ENCODE data around the gene SHROOM3.

The SHROOM3 gene

GRCh38 chr4:76654084-76654483 is 219.1 kb downstream of the SHROOM3 start:
- DNase-seq (ENCODE audit: low spot score) = no peak
- no peak for TF ChIP-seq CTCF (IDR thresholded peaks at IDR 0.05; ENCODE audit: extremely low read depth, missing control alignments)

DNA sequence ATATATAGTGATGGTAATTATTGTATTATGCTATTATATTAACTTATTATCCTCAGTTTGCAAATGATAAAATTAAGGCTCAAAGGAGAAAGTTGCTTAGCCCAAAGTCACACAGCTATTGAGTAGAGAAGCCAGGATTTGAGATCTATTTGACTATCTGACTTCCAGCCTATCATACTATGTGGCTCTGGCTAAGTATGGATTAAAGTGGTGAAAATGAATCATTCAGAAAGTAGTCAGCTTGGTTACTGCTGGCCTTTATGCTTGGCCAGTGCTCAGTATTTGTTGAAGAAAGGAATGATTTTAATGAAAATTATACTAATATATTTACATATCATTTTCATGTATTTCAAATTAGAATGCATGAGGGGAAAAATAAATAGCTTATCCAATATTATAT is 219.8 kb downstream of the SHROOM3 start:
- no peak for TF ChIP-seq CTCF (IDR thresholded peaks at IDR 0.05; ENCODE audit: extremely low read depth, missing control alignments)
- DNase-seq (ENCODE audit: low spot score) = no peak

DNA sequence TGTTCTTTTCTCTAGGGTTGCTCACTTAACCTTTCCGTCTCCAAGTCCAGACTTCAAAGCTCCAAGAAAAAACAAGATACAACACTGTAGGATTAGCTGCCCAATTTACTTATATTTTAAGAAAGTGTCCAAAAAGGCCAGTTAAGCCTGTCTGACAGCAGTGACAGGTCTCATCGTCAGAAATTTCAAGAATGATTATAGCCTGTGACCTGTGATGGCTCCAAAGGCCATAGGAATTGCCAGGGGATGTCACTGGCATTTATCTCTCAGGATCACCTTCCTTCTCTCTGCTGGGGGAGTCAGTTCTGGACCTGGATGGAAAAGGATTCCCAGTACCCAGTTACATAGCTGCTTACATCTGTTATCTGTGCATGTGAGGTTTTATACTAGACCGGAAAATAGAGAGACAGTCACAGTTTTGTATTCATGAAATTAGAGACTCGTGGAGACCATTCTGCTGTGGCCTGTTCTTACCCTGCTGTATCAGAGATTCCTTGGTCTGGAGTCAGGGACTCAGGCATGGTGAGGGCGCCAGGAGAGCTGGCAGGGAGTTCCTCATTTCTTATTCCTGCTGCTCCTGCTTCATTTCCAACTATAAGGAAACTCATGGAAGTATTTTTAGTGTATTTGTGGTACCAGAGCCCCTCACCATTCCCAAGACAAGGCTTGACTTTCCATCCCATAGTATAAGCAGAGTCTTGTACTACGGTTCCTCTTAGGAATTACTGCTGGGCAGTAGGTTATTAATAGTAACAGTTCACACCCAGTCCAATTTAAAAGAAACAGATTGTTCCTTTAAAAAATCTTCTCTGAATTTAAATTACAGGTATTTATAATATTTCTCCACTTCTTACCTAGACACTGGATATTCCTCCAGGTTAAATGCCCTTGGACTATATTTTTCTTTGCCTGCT is 220.8 kb downstream of the SHROOM3 start:
- TF ChIP-seq CTCF (IDR thresholded peaks at IDR 0.05; ENCODE audit: extremely low read depth, missing control alignments) = no peak

GRCh38 chr4:76657443-76657842 is 222.4 kb downstream of the SHROOM3 start:
- no peak for TF ChIP-seq CTCF (IDR thresholded peaks at IDR 0.05; ENCODE audit: extremely low read depth, missing control alignments)
- no peak for DNase-seq (ENCODE audit: low spot score)

More for the DNA sequence above, 220.8 kb downstream of the SHROOM3 start:
- DNase-seq (ENCODE audit: low spot score) = no peak

DNA sequence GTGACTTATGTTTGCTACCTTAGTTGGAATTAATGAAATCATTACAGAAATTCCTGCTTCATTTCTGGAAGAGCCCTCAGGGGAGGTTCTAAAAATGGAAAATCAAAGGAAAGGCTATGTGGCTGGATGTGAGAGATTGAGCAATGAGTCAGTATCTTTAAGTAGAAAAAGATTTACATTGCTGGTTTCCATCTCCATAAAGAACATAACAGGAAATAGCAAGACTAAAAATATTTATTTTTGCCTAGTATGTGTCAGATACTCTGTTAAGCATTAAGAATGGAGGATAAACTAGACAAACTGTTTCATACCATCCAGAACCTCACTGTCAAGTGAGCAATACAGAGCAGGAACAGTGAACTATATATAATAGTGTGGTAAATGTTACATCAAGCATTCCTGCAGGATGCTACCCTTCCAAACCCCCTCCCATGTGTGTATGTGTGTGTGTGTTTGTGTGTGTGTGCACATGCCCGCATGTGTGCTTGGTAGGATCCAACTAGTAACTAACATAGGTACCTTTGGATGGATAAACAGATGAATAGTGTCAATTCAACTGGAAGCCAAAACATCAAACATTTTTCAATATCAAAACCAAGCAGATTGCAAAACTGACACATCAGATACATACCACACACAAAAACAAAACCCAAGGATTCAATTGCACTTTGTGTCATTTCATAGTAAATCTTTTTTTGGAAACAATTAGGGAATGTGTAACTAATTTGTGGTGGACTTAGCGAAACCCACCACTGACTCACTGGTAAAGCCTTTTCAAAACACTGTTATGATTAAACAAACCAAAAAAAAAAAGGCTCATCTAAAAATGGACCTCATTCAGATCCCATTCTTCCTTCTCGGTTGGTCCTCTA is 223.4 kb downstream of the SHROOM3 start:
- DNase-seq (ENCODE audit: low spot score) = no peak
- TF ChIP-seq CTCF (IDR thresholded peaks at IDR 0.05; ENCODE audit: extremely low read depth, missing control alignments) = no peak

GRCh38 chr4:76659103-76659490 is 224.1 kb downstream of the SHROOM3 start:
- no peak for TF ChIP-seq CTCF (IDR thresholded peaks at IDR 0.05; ENCODE audit: extremely low read depth, missing control alignments)
- no peak for DNase-seq (ENCODE audit: low spot score)

GRCh38 chr4:76663824-76664223 is 228.8 kb downstream of the SHROOM3 start:
- TF ChIP-seq CTCF (IDR thresholded peaks at IDR 0.05; ENCODE audit: extremely low read depth, missing control alignments) = no peak
- no peak for DNase-seq (ENCODE audit: low spot score)
